HEK293 (cell line): Measurements from ENCODE around the gene PAFAH1B2.

Source experiments
- CTCF ChIA-PET: fragments of 350-600 bp; formaldehyde crosslinking; extraction: SDS; loops from one replicate; lab custom pipeline; 2021; ENCODE audit warnings: antibody characterized with exemption; lab: Yijun Ruan, JAX
- POLR2A ChIA-PET: fragments of 300-600 bp; formaldehyde crosslinking; extraction: SDS; loops from one replicate; lab custom pipeline; 2020; ENCODE audit warnings: antibody characterized with exemption, inconsistent platforms; lab: Yijun Ruan, JAX
- H3K27ac ChIP-seq: fragments of 200-500 bp; sonication (Bioruptor generic); 2 replicates; pipeline ENCODE4 v1.5.1; 2014; ENCODE audit warnings: low read depth, low read length, control low read depth, inconsistent platforms; ENCODE audit errors: extremely low read depth
- H3K36me3 ChIP-seq, 2 experiments: fragments of 200-500 bp in 1 of 2; sonication (Bioruptor generic) in 1 of 2; 1 replicate in 1 of 2; 2 replicates in 1 of 2; pipeline ENCODE4 v1.5.1; 2014 to 2017; ENCODE audit warnings: inconsistent platforms in 2 of 2, low read length in 2 of 2; ENCODE audit not compliant: control insufficient read depth in 2 of 2, insufficient read depth in 1 of 2
- H3K4me1 ChIP-seq: fragments of 200-500 bp; sonication (Bioruptor generic); 2 replicates; pipeline ENCODE4 v1.5.1; 2014; ENCODE audit warnings: mild to moderate bottlenecking, low read length, inconsistent platforms; ENCODE audit not compliant: control insufficient read depth, insufficient read depth
- H3K4me3 ChIP-seq: 2 replicates; pipeline ENCODE4 v1.5.1; 2011; ENCODE audit warnings: low read depth, mild to moderate bottlenecking, control low read depth, low read length, moderate library complexity
- H3K9me3 ChIP-seq: fragments of 200-500 bp; sonication (Bioruptor generic); 2 replicates; pipeline ENCODE4 v1.5.1; 2014; ENCODE audit warnings: low read depth, low read length, inconsistent platforms; ENCODE audit not compliant: control insufficient read depth, insufficient read depth
- ELK4 ChIP-seq: IDR thresholded peaks from 2 replicates; pipeline ENCODE4 v1.6.1; 2011; ENCODE audit warnings: mild to moderate bottlenecking, low read depth, low read length, borderline replicate concordance
- GLIS1 ChIP-seq: fragments of 450-650 bp; formaldehyde crosslinking; IDR thresholded peaks from 2 replicates; pipeline ENCODE4 v1.5.1; 2016; ENCODE audit warnings: missing biosample characterization, missing genetic modification characterization
- HOXD13 ChIP-seq: sonication (generic); formaldehyde crosslinking; IDR thresholded peaks from 2 replicates; pipeline ENCODE4 v1.8.0; 2022; ENCODE audit warnings: missing genetic modification reagents, borderline replicate concordance
- INSM2 ChIP-seq: fragments of 450-650 bp; formaldehyde crosslinking; IDR thresholded peaks from 2 replicates; pipeline ENCODE4 v1.5.1; 2016; ENCODE audit warnings: missing biosample characterization, missing genetic modification characterization
- MEIS1 ChIP-seq: sonication (generic); formaldehyde crosslinking; IDR thresholded peaks from 2 replicates; pipeline ENCODE4 v1.8.1; 2022; ENCODE audit warnings: missing genetic modification reagents, mild to moderate bottlenecking, borderline replicate concordance
- MYNN ChIP-seq: fragments of 450-650 bp; formaldehyde crosslinking; IDR thresholded peaks from 2 replicates; pipeline ENCODE4 v1.5.1; 2016; ENCODE audit warnings: missing biosample characterization, missing genetic modification characterization, borderline replicate concordance
- PRDM4 ChIP-seq: fragments of 450-650 bp; formaldehyde crosslinking; IDR thresholded peaks from 2 replicates; pipeline ENCODE4 v1.5.1; 2017; ENCODE audit warnings: missing biosample characterization, missing genetic modification characterization
- SP3 ChIP-seq: fragments of 450-650 bp; formaldehyde crosslinking; IDR thresholded peaks from 2 replicates; pipeline ENCODE4 v1.5.1; 2016; ENCODE audit warnings: missing biosample characterization, missing genetic modification characterization
- SP7 ChIP-seq: fragments of 450-650 bp; formaldehyde crosslinking; IDR thresholded peaks from 2 replicates; pipeline ENCODE4 v1.5.1; 2016; ENCODE audit warnings: missing biosample characterization, missing genetic modification characterization
- TRIM28 ChIP-seq: IDR thresholded peaks from 2 replicates; pipeline ENCODE4 v1.6.1; 2011; ENCODE audit warnings: low read length, control low read depth, borderline replicate concordance
- ZBTB1 ChIP-seq: fragments of 450-650 bp; formaldehyde crosslinking; IDR thresholded peaks from 2 replicates; pipeline ENCODE4 v1.5.1; 2016; ENCODE audit warnings: missing biosample characterization, missing genetic modification characterization
- ZBTB17 ChIP-seq: fragments of 450-650 bp; formaldehyde crosslinking; IDR thresholded peaks from 2 replicates; pipeline ENCODE4 v1.5.1; 2016; ENCODE audit warnings: missing biosample characterization, missing genetic modification characterization
- ZBTB20 ChIP-seq: fragments of 450-650 bp; formaldehyde crosslinking; IDR thresholded peaks from 2 replicates; pipeline ENCODE4 v1.5.1; 2016; ENCODE audit warnings: missing biosample characterization, missing genetic modification characterization
- ZNF133 ChIP-seq: fragments of 450-650 bp; formaldehyde crosslinking; IDR thresholded peaks from 2 replicates; pipeline ENCODE4 v1.5.1; 2016; ENCODE audit warnings: missing biosample characterization, missing genetic modification characterization
- ZNF140 ChIP-seq: fragments of 450-650 bp; formaldehyde crosslinking; IDR thresholded peaks from 2 replicates; pipeline ENCODE4 v1.5.1; 2016; ENCODE audit warnings: missing biosample characterization, missing genetic modification characterization
- ZNF148 ChIP-seq: fragments of 450-650 bp; formaldehyde crosslinking; IDR thresholded peaks from 2 replicates; pipeline ENCODE4 v1.5.0; 2017; ENCODE audit warnings: missing biosample characterization, missing genetic modification characterization, borderline replicate concordance
- ZNF221 ChIP-seq: fragments of 450-650 bp; formaldehyde crosslinking; IDR thresholded peaks from 2 replicates; pipeline ENCODE4 v1.5.1; 2017; ENCODE audit warnings: missing biosample characterization, missing genetic modification characterization, borderline replicate concordance
- ZNF292 ChIP-seq: fragments of 450-650 bp; formaldehyde crosslinking; IDR thresholded peaks from 2 replicates; pipeline ENCODE4 v1.5.1; 2016; ENCODE audit warnings: low read depth, missing biosample characterization, missing genetic modification characterization, borderline replicate concordance
- ZNF350 ChIP-seq: fragments of 450-650 bp; formaldehyde crosslinking; IDR thresholded peaks from 2 replicates; pipeline ENCODE4 v1.5.0; 2017; ENCODE audit warnings: missing biosample characterization, mild to moderate bottlenecking, missing genetic modification characterization
- ZNF433 ChIP-seq: fragments of 450-650 bp; formaldehyde crosslinking; IDR thresholded peaks from 2 replicates; pipeline ENCODE4 v1.5.1; 2016; ENCODE audit warnings: missing biosample characterization, missing genetic modification characterization, low read depth
- ZNF449 ChIP-seq: fragments of 450-650 bp; formaldehyde crosslinking; IDR thresholded peaks from 2 replicates; pipeline ENCODE4 v1.5.1; 2017; ENCODE audit warnings: missing biosample characterization, mild to moderate bottlenecking, missing genetic modification characterization, moderate library complexity
- ZNF529 ChIP-seq: fragments of 450-650 bp; formaldehyde crosslinking; IDR thresholded peaks from 2 replicates; pipeline ENCODE4 v1.5.1; 2017; ENCODE audit warnings: missing genetic modification characterization, missing biosample characterization; ENCODE audit not compliant: insufficient replicate concordance
- ZNF544 ChIP-seq: fragments of 450-650 bp; formaldehyde crosslinking; IDR thresholded peaks from 2 replicates; pipeline ENCODE4 v1.5.0; 2017; ENCODE audit warnings: missing biosample characterization, missing genetic modification characterization
- ZNF555 ChIP-seq: fragments of 450-650 bp; formaldehyde crosslinking; conservative IDR thresholded peaks from 2 replicates; pipeline ENCODE4 v1.5.1; 2017; ENCODE audit warnings: missing biosample characterization, mild to moderate bottlenecking, missing genetic modification characterization, inconsistent platforms
- ZNF600 ChIP-seq: fragments of 450-650 bp; formaldehyde crosslinking; IDR thresholded peaks from 2 replicates; pipeline ENCODE4 v1.5.1; 2016; ENCODE audit warnings: missing biosample characterization, missing genetic modification characterization
- ZNF623 ChIP-seq: fragments of 450-650 bp; formaldehyde crosslinking; IDR thresholded peaks from 2 replicates; pipeline ENCODE4 v1.5.1; 2016; ENCODE audit warnings: missing biosample characterization, missing genetic modification characterization
- ZNF654 ChIP-seq: fragments of 450-650 bp; formaldehyde crosslinking; IDR thresholded peaks from 2 replicates; pipeline ENCODE4 v1.5.1; 2016; ENCODE audit warnings: low read depth, missing biosample characterization, missing genetic modification characterization
- ZNF677 ChIP-seq: fragments of 450-650 bp; IDR thresholded peaks from 2 replicates; pipeline ENCODE4 v1.5.0; 2018; ENCODE audit warnings: missing biosample characterization, mild to moderate bottlenecking, missing genetic modification characterization, moderate library complexity
- ZNF707 ChIP-seq: fragments of 450-650 bp; formaldehyde crosslinking; IDR thresholded peaks from 2 replicates; pipeline ENCODE4 v1.5.1; 2016; ENCODE audit warnings: missing biosample characterization, missing genetic modification characterization

The PAFAH1B2 gene

GRCh38 chr11:117096201-117096991, 47.7 kb upstream of the PAFAH1B2 start:
- POLR2A ChIA-PET, result interaction anchor here (0.7 to 2.5 kb wide), 2 partner anchors 49 to 208 kb away, joined by 3 to 7 read pairs; partner anchors contain the start of gene PAFAH1B2
- H3K9me3 ChIP-seq, result no peaks in the 10 kb centered on the region
- CTCF ChIA-PET, result interaction anchor here (1.0 to 2.1 kb wide), 3 partner anchors 9 to 217 kb away, joined by 5 to 7 read pairs (median 6); no protein-coding TSS in a partner anchor
- H3K4me1 ChIP-seq, result no peaks in the 10 kb centered on the region
- H3K27ac ChIP-seq, result no peak overlapping the region
- H3K4me3 ChIP-seq, result peak overlapping the region; percentile 23
- no peaks in the 10 kb centered on the region for H3K36me3 ChIP-seq
- TF ChIP-seq ZNF292 (tag by site-specific recombination) (no peak), GLIS1 (tag by site-specific recombination) (no peak), SP3 (no peak), TRIM28 (peak; percentile 97), ZNF707 (tag by site-specific recombination) (no peak), ZNF529 (no peak), ZNF433 (tag by site-specific recombination) (no peak), PRDM4 (peak; percentile 50; the same call in 1 of the 2 replicates), ZNF677 (tag by site-specific recombination) (no peak), ZNF623 (no peak), ZNF544 (tag by site-specific recombination) (no peak), ELK4 (no peak), MEIS1 (0 out of 2 replicates have a peak, but pooled peaks have one; percentile 25), ZNF555 (tag by site-specific recombination) (no peak), ZNF148 (tag by site-specific recombination) (no peak), ZNF654 (tag by site-specific recombination) (0 out of 2 replicates have a peak, but pooled peaks have one; percentile 6), INSM2 (tag by site-specific recombination) (no peak), MYNN (tag by site-specific recombination) (no peak), ZNF221 (tag by site-specific recombination) (no peak), HOXD13 (no peak), ZNF350 (tag by site-specific recombination) (no peak), ZNF140 (tag by site-specific recombination) (no peak), ZBTB1 (tag by site-specific recombination) (no peak), ZNF600 (tag by site-specific recombination) (peak; percentile 30; the same call in 1 of the 2 replicates), SP7 (tag by site-specific recombination) (no peak), ZBTB17 (tag by site-specific recombination) (peak; percentile 51), ZBTB20 (peak; percentile 76), ZNF449 (no peak), ZNF133 (tag by site-specific recombination) (no peak)
